T-helper 2 cell treated with Interferon-gamma antibody and Interleukin-4, amounts not matched to agents 100 ng/mL and 5 ng/mL, for 36 hours (primary cell): Measurements from ENCODE around the gene KRTAP2-1. TPM values are rescaled to one million over a fixed set of nuclear protein-coding genes. Genes with fewer than 3 reads are reported as not detected.
"Not testable (repeated sequence)": the region's sequence is repeated elsewhere in the genome, so short reads cannot be mapped to it uniquely, and the experiment has no call there.

Experiments used
- intact Hi-C: fragments of 100-400 bp; cut with micrococcal nuclease; formaldehyde crosslinking; loops from one replicate; pipeline ENCODE4 v1.15.1; 2023
- total RNA-seq: library from RNA; stranded (reverse); gene quantifications from 2 replicates; pipeline ENCODE4 v1.2.3, GENCODE V29; 2022

KRTAP2-1 gene
- total RNA-seq, 1 donor from 2014 or later, result not detected

DNA sequence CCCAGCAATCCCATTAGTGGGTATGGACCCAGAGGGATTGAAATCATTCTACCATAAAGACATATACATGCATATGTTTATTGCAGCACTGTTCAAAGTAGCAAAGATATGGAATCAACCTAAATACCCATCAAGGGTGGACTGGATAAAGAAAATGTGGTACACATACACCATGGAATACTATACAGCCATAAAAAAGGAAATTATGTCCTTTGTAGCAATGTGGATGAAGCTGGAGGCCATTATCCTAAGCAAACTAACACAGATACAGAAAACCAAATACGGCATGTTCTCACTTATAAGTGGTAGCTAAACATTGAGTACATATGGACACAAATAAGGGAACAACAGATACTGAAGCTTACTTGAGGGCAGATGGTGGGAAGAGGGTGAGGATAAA lies 10.4 kb upstream of the KRTAP2-1 start:
- intact Hi-C loops, result no loop called here

DNA sequence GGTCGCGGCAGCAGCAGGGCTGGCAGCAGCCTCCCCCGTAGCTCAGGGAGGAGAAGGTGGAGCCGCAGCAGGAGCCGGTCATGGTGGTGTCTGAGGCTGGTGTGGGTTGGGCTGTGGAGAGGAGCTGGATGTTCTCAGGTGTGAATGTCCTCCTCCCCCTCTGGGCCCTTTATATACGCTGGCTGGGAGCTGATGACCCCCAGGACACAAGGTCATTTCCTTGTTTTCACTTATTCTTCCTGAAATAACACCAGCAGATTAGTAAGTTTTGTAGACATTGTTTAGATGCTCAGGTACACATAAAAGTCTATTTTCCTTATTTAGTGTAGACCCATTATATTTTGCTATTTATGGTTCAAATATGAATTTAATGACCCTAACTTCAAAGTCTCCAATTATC lies 8.0 kb upstream of the KRTAP2-1 start, which contains the start of gene KRTAP2-2:
Gene KRTAP2-2 (minus strand): TSS at position 101 of the 400 bp plus-strand sequence. CDS start 19 bp downstream, at position 82.
- intact Hi-C loops, result not testable (repeated sequence)

DNA sequence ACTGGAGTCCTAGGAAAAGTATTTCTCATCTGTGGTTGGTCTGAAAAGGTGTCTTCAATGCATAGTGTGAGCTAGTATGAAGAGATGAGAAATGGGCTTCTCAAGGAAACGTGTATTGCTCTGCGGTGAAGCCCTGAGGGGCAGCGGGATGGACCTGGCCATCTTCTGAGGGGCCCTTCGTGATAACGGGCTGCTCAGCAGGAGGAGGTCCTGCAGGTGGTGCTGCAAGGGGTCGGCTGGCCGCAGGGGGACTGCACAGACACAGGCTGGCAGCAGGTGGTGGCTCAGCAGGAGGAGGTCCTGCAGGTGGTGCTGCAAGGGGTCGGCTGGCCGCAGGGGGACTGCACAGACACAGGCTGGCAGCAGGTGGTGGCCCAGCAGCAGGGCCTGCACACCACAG lies 7.4 kb upstream of the KRTAP2-1 start:
- intact Hi-C loops, result not testable (repeated sequence)

DNA sequence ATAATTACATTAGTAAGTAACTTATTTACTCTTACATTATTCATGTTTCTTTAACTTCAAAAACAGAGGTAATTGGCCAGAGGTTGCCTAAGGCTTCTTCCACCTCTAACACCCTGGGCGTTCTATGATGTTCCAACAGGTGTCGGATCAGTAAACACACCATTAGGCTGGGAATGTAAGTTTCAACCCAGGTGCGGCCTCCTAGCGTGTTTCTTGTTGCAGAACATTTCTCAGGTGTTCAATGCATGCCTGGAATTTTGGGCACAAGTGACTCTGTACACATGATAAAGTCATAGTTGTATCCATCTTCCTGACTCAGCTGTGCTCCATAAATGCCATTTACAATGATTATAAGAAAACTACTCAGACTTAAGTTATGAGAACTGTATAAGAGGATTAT lies 6.9 kb upstream of the KRTAP2-1 start:
- intact Hi-C loops, result no loop called here

DNA sequence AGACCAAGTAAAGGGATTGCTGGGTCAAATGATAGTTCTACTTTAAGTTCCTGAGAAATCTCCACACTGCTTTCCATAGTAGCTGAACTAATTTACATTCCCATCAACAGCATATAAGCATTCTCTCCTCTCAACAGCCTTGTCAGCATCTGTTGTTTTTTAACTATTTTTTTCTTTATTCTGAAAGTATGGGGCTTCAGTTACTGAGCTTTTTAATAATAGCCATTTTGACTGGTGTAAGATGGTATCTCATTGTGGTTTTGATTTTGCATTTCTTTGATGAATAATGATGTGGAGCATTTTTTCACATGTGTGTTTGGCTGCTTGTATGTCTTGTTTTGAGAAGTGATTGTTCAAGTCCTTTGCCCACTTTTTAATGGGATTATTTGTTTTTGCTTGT lies 5.5 kb upstream of the KRTAP2-1 start:
- intact Hi-C loops, result no loop called here

DNA sequence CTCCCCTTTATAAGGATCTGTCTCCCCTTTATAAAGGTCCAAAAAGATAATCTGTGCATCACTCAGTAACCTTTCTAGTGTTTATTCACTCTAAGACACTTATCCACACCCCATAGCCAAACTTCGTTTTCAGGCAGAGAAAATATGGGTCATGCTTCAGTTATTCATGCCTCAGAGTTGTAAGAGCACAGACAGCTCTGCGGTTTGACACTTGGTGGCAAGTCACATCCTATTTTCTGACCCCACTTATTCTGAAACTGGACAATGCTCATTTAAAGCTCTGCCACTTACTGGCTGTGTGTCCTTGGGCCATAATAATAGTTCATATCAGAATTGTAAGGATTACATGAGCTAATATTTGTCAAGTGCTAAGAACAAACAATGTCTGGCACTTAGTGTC lies 2.0 kb upstream of the KRTAP2-1 start:
- intact Hi-C loops, result no loop called here

DNA sequence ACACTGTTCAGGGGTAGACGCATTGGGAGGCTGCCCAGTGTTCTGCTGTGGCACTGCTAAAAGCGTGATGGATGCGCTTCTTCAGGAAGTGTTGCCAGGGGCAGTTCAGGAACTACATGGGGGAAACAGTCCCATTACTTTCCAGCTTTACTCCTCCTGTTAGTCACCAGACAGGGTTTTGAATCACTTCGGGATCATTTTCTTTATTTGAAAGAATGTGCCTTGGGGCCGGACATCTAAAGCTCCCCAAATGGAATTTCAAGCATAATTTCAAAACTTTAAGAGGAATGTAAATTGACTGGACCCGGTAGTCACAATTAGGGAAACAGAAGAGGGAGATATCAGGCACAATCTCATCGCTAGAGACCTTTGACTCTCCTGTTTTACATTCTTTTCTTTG lies 1.3 kb upstream of the KRTAP2-1 start:
- intact Hi-C loops, result no loop called here

DNA sequence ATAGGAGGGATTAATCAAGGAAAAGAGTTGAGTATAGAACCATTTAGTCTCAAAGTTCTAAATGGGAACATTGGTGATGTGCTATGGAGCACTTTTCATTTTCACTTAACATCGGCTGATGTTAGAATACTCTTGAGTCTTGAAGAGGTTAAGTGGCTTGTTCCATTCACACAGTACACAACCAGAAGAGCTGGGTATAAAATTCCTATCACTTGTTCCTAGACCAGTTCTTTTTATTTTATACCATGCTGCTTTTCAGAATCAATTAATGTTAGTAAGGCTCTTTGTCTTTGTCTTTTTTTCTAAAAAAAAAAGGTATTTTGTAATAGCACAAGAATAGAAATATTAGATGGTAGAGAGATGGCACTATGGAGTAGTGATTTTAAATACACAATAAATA lies 4.2 kb downstream of the KRTAP2-1 start:
- intact Hi-C loops, result no loop called here

DNA sequence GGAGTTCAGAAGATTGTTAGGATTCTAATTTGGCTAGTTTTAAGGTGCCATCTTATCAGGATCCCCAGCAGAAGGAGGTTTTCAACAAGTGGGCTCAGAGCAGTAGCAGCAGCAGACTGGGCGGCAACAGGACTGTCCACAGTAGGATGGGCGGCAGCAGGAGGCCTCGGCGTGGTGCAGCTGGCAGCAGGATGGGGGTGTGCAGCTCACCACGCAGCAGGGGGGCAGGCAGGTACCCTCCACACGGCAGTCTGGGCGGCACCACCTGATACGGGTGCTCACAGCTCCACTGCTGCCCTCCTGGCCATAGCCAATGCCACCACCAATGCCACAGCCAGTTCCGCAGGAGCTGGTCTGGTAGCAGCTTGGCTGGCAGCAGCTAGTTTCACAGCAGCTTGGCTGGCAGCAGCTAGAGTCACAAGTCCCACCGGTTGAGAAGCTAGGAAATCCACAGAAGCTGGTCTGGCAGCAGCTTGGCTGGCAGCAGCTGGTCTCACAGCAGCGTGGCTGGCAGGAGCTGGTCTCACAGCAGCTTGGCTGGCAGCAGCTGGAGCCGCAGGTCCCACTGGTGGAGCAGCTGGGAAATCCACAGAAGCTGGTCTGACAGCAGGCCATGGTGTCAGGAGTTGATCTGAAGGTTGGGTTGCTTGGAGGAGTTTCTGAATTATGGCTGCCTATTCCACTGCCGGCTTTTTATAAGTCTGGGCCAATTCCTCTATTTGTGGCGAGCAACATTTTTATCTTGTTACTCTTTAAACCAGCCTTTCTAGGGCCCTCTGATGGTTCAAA lies 6.1 kb downstream of the KRTAP2-1 start, which contains the start of gene KRTAP1-1:
Gene KRTAP1-1 (minus strand): TSS at position 668 of the 789 bp plus-strand sequence. CDS start 53 bp downstream, at position 615.
- intact Hi-C loops, result not testable (repeated sequence)

DNA sequence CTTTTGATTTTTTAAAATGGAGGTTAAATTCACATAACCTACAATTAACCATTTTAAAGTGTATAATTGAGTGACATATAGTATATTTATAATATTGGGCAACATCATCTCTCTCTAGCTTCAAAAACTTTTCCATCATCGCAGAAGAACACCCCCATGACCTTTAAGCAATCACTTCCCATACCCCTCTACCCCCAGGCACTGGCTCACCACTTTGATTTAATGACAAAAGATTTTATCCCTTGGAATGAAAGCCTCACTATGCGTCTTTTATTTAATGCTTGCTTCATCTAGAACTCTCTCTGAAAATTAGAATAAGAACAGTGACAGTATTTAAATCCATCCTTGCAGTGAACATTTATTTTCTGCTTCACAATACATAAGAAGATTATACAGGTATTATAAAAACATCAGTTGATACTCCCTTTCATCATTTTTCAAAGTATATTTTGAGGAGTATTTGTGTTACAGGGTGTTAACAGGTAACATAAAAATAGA lies 9.2 kb downstream of the KRTAP2-1 start:
- intact Hi-C loops, result no loop called here

DNA sequence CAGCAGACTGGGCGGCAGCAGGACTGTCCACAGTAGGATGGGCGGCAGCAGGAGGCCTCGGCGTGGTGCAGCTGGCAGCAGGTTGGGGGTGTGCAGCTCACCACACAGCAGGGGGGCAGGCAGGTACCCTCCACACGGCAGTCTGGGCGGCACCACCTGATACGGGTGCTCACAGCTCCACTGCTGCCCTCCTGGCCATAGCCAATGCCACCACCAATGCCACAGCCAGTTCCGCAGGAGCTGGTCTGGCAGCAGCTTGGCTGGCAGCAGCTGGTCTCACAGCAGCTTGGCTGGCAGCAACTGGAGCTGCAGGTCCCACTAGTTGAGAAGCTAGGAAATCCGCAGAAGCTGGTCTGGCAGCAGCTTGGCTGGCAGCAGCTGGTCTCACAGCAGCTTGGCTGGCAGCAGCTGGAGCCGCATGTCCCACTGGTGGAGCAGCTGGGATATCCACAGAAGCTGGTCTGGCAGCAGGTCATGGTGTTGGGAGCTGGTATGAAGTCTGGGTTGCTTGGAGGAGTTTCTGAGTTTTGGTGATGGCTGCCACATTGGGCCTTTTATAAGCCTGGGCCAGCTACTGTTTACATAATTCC lies 12.7 kb downstream of the KRTAP2-1 start, which contains the start of gene KRTAP1-3:
Gene KRTAP1-3 (minus strand): TSS at position 529 of the 590 bp plus-strand sequence. CDS start 53 bp downstream, at position 476.
- intact Hi-C loops, result not testable (repeated sequence)

DNA sequence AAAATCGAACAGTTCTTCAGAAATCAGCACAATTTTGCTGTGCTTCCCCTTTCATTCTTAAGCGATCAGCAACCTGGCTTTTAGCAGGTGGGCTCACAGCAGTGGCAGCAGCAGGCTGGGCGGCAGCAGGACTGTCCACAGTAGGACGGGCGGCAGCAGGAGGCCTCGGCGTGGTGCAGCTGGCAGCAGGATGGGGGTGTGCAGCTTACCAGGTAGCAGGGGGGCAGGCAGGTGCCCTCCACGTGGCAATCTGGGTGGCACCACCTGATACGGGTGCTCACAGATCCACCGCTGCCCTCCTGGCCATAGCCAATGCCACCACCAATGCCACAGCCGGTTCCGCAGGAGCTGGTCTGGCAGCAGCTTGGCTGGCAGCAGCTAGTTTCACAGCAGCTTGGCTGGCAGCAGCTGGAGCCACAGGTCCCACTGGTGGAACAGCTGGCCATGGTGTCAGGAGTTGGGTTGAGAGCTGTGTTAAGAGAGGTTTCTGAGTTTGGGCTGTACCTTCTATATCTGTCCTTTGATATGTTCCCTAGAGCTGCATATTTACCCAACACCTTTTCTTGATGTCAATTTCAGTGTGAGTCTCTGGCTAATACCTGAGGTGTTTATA lies 17.4 kb downstream of the KRTAP2-1 start, which contains the start of gene KRTAP1-4:
Gene KRTAP1-4 (minus strand): TSS at position 563 of the 613 bp plus-strand sequence. CDS start 117 bp downstream, at position 446.
- intact Hi-C loops, result no loop called here

DNA sequence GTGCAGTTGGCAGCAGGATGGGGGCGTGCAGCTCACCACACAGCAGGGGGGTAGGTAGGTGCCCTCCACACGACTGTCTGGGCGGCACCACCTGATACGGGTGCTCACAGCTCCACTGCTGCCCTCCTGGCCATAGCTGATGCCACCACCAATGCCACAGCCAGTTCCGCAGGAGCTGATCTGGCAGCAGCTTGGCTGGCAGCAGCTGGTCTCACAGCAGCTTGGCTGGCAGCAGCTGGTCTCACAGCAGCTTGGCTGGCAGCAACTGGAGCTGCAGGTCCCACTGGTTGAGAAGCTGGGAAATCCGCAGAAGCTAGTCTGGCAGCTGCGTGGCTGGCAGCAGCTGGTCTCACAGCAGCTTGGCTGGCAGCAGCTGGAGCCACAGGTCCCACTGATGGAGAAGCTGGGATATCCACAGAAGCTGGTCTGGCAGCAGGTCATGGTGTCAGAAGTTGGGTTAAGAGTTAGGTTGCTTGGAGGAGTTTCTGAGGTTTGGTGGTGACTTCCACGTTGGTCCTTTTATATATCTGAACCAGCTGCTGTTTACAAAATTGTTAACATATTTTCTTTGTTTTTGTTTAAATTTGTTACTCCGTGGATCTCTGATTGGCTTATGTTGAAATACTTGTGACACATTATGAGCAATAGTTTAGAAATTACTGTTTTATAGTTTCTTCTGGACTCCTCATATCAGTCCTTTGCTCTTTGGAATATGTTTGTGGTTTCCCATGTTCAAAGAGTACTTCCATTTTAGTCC lies 20.2 kb downstream of the KRTAP2-1 start, which contains the start of gene KRTAP1-5:
Gene KRTAP1-5 (minus strand): TSS at position 494 of the 757 bp plus-strand sequence. CDS start 53 bp downstream, at position 441.
- intact Hi-C loops, result no loop called here

DNA sequence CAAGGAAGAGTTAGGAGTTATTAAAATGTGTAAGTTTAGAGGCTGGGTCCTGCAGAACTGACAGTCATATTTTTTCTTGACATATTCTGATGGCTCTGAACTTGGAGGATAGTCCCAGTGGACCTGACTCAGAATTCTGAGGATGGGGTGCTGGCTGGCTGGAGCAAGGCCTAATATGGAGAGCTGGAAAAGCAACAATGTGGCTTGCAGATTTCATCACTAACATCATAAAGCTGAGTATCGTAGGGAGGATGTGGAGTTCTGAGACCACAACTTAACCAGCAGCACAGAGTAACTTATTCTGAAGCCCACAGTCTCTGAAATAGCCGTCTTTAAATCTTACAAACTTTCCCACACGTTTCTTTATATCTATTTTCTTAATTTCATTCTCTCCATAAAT lies 22.4 kb downstream of the KRTAP2-1 start:
- intact Hi-C loops, result no loop called here

DNA sequence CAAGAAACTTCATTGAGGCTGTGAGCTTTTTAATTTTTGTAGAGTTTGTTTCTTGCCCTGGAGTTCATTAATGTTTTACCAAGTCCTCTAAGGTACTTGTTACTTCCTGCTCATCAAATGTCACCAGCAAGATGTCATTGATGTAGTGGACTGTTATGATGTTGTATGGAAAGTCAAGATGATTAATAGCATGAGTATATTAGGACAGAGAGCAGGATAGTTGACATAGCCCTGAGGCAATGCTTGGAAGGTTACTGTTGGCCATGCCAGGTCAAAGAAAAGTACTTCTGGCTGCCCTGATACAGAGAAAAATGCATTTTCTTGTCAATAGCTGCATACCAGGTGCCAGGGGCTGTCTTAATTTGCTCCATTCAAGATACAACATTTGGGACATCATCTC lies 26.8 kb downstream of the KRTAP2-1 start:
- intact Hi-C loops, result no loop called here

DNA sequence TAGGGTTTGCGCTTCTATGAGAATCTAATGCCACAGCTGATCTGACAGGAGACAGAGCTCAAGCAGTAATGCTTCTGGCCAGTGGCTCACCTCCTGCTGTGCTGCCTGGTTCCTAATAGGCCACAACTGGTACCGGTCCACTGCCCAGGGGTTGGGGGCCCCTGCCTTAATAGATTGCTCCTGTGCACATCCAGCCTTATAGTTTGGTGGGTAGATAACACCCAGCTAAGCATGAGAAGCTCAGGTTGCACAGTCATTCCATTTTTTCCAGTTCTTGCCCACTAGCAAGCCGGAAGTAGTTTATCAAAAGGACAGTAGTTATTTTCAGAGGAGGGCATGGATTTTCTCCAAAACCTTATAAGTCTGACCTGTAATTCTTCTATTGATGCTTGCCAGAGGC lies 27.7 kb downstream of the KRTAP2-1 start:
- intact Hi-C loops, result no loop called here

DNA sequence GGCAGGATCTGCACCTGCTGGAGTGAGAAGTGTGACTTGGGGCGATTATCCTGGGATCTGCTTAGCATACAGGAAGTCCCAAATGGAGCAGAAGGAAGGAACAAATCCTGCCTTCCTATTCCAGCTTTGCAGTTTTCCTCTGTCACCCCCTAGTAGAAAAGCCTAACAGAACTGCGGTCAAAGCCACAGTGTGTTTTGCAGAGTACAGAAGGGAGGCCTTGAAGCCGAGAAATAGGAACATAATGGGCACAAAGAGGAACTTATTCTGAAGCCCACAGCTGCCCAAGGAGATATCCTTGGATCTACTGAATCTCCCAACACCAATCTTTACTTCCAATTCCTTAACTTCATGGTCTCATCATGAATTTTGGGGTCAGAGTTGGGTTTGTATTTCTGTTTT lies 28.6 kb downstream of the KRTAP2-1 start:
- intact Hi-C loops, result no loop called here

DNA sequence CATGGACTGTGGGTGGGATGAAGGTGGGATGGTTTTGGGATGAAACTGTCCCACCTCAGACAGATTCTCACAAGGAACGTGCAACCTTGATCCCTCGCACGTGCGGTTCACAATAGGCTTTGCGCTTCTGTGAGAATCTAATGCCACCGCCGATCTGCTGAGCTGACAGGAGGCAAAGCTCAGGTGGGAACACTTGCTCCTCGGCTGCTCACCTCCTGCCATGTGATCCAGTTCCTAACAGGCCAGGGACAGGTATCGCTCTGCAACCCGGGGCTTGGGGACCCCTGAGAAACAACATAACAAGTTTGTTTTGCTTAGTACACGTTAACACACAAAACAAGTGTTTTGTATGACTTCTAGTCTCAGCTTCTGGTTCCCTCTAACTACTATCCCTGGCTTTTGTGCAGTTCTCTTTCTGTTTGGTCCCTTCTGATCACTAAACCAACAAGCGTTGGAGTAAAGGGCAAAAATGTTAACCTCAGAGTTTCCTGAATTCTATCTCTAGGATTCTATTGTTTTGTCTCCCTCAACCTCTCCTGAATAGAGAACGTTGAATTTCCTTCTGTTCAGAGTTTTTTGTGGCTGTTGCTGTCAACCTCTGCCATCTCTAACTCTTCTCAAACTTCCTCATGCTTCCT lies 30.4 kb downstream of the KRTAP2-1 start:
- intact Hi-C loops, result no loop called here

DNA sequence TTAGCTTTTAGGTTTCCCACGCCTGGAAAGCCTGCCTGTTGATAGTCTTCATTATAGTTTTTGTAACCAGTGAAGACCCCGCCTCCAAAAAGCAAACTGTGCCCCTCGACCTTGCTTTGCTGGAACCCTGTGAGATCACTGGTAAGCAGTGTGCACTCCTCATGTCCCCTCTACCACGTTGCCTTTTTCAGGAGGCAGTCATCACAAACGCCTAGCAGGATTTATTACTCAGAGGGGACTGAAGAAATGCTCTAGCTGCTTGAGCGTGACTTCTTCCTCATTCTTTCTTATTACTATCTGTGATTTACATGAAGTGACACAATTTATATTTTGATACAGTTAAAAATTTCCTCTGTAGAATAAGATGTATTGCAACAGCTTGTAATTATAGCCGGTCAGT lies 31.7 kb downstream of the KRTAP2-1 start:
- intact Hi-C loops, result no loop called here

DNA sequence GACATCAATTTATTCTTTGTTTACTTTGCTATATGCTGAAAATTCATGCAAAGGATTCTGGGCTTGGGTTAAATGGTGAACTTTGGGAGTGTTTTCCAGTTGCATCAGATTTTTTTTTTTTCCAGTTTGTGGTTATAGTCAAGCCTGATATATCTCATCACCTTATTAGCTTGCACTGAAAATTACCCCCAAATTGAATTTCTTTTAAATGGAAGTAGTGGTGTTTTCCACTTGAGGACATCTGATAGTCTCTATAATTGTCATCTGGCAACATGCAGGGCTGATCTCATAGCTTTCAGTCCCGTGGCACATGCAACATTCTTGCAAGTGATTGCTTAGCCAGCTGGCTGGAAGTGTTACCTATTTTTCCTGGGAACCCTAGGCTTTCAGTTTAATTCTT lies 33.5 kb downstream of the KRTAP2-1 start:
- intact Hi-C loops, result no loop called here
